GM20000 (cell line): Measurements from ENCODE around the gene SPTB.

Experiments used
- DNase-seq: peaks from one replicate; pipeline ENCODE4 v3.0.0; 2012; ENCODE audit warnings: low spot score
- TF ChIP-seq, protein P1 (sequence below): IDR thresholded peaks from 2 replicates; pipeline ENCODE4 v1.5.1; 2012; ENCODE audit warnings: mild to moderate bottlenecking, control low read depth; ENCODE audit errors: extremely low read depth, missing control alignments

SPTB gene

GRCh38 chr14:64880221-64881121, 764 bp upstream of the SPTB start:
- peak; percentile 70 for DNase-seq
- TF ChIP-seq, protein P1, sequence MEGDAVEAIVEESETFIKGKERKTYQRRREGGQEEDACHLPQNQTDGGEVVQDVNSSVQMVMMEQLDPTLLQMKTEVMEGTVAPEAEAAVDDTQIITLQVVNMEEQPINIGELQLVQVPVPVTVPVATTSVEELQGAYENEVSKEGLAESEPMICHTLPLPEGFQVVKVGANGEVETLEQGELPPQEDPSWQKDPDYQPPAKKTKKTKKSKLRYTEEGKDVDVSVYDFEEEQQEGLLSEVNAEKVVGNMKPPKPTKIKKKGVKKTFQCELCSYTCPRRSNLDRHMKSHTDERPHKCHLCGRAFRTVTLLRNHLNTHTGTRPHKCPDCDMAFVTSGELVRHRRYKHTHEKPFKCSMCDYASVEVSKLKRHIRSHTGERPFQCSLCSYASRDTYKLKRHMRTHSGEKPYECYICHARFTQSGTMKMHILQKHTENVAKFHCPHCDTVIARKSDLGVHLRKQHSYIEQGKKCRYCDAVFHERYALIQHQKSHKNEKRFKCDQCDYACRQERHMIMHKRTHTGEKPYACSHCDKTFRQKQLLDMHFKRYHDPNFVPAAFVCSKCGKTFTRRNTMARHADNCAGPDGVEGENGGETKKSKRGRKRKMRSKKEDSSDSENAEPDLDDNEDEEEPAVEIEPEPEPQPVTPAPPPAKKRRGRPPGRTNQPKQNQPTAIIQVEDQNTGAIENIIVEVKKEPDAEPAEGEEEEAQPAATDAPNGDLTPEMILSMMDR = no peak

DNA sequence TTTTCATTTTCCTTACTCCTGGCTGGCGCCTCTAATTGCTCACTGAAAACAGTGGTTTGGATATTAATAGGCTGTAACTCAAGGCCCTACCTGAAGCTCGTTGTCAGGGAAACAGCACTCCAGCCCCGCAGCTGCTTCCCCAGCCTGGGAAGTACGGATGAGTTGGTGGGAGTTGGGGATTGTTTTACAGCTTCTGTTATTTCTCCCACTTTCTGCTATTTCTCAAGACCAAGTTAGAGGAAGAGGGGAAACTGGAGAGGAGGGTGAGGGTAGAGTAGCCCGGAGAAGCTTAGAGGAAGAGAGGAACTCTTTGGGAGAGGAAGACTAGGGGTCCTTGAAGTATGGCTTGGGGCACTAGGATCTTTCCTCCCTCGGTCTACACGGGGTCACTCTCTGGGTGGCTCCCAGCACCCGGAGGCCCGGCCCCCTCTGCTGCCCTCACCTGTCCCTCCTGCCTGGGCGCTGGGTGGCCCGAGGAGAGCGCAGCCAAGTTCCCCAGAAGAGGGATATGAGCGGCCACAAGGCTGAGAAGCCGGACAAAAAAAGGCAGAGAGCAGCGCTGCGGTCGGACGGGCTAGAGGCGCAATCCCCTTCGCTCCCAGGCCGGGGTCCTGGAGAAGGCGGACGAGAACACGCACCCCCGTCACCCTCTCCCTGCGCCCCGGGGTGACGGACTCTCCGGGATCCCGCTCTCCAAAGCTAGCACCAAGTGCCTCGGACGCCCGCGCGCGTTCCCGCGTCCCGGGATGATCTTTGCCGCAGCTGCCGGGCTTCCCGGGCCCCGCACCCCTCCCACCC, 671 bp downstream of the SPTB start:
- peak; percentile 23 for DNase-seq
- TF ChIP-seq, protein P1 = no peak

DNA sequence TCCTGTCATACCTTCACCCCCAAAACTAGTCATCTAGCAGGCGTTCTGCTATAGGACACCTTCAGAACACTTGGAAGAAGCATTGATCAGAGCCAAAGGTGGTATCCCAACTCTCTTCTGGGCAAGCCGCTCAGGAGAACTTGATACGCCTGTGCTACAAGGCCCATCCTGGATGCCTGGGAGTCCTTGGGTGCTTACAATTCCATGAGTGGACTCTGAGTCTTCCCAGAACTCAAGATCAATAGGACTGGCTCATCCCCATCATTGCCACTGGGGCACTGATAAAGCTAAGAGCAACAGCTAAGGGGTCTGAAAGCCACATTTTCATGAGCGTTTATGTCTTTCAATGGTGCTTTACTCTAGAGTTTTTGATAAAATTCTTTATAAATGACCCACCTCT, 1.9 kb downstream of the SPTB start:
- no peak for DNase-seq
- TF ChIP-seq, protein P1 = no peak

DNA sequence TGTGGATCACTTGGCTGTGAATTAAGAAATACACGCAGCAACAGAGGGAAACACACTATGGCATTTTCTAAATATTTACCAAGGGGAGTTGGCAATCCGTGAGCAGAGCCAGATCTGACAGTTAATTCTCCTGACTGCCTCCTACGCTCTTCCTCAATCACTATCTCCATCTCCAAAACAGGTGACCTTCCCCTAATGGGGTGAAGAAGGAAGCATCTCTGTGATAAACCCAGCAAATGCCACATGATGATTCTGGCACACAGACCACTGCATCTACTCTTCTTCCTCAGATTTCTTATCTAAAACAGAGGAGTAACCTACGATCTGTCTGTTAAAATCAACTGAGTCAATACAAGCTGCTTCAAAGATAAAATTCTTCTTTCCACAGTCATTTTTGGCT, 4.4 kb downstream of the SPTB start:
- TF ChIP-seq, protein P1 = no peak
- DNase-seq = no peak

- DNase-seq = no peak
- TF ChIP-seq, protein P1 = no peak
Observed at GRCh38 chr14:64873506-64874219, 6.0 kb downstream of the SPTB start.

GRCh38 chr14:64871344-64871743, 8.4 kb downstream of the SPTB start:
- TF ChIP-seq, protein P1 = no peak
- no peak for DNase-seq
